Measurements from ENCODE around the gene GUCY1A1.

- no peak for TF ChIP-seq CTCF (IDR thresholded peaks at IDR 0.05)
- TF ChIP-seq ZFX (IDR thresholded peaks at IDR 0.05; ENCODE audit: borderline replicate concordance) = no peak
These were observed 25.7 kb downstream of the GUCY1A1 start for GRCh38 chr4:155692361-155692760.
